GM19328 (cell line): Measurements from ENCODE around the gene CLTCL1.
A peak's percentile ranks its signal among the peaks of the same experiment; 100 is the strongest.
"Not testable (repeated sequence)": the region's sequence is repeated elsewhere in the genome, so short reads cannot be mapped to it uniquely, and the experiment has no call there.

Source experiments
- ATAC-seq: cut with Tn5 transposase; IDR thresholded peaks from one replicate; pipeline ENCODE4 v1.9.1; 2021; ENCODE audit warnings: mild to moderate bottlenecking, moderate library complexity; ENCODE audit not compliant: unreplicated experiment

CLTCL1 gene

GRCh38 chr22:19178065-19178656 lies 113.4 kb downstream of the CLTCL1 start:
- ATAC-seq = peak; percentile 42

GRCh38 chr22:19177164-19178064 lies 114.1 kb downstream of the CLTCL1 start:
- no peak for ATAC-seq

- no peak for ATAC-seq
Measured at GRCh38 chr22:19176732-19177131, 114.8 kb downstream of the CLTCL1 start.

GRCh38 chr22:19176175-19176643 lies 115.3 kb downstream of the CLTCL1 start:
- no peak for ATAC-seq

GRCh38 chr22:19175602-19176174 lies 115.8 kb downstream of the CLTCL1 start:
- ATAC-seq = no peak

GRCh38 chr22:19175026-19175601 lies 116.4 kb downstream of the CLTCL1 start:
- ATAC-seq = no peak

GRCh38 chr22:19174106-19175025 lies 117.2 kb downstream of the CLTCL1 start:
- ATAC-seq = no peak

GRCh38 chr22:19173047-19174035 lies 118.2 kb downstream of the CLTCL1 start:
- ATAC-seq = no peak

GRCh38 chr22:19172213-19173046 lies 119.1 kb downstream of the CLTCL1 start:
- ATAC-seq = no peak

- no peak for ATAC-seq
Measured at GRCh38 chr22:19169947-19170318, 121.6 kb downstream of the CLTCL1 start.

- no peak for ATAC-seq
Measured at GRCh38 chr22:19169002-19169946, 122.2 kb downstream of the CLTCL1 start.

GRCh38 chr22:19168088-19168890 lies 123.2 kb downstream of the CLTCL1 start:
- no peak for ATAC-seq

GRCh38 chr22:19167106-19167869 lies 124.2 kb downstream of the CLTCL1 start:
- ATAC-seq = no peak

- ATAC-seq = no peak
Measured at GRCh38 chr22:19166421-19166820, 125.1 kb downstream of the CLTCL1 start.

GRCh38 chr22:19164425-19164824 lies 127.1 kb downstream of the CLTCL1 start:
- no peak for ATAC-seq

GRCh38 chr22:19158649-19159048 lies 132.9 kb downstream of the CLTCL1 start:
- not testable (repeated sequence) for ATAC-seq
